Cardiac ventricle fibroblast (primary cell): ENCODE measurements around the gene DCDC2C. TPM values are rescaled to one million over a fixed set of nuclear protein-coding genes. Genes with fewer than 3 reads are reported as not detected.

ENCODE experiments used
- total RNA-seq: library from RNA; depleted of rRNA; stranded (reverse); fragments of >200 nt; gene quantifications from 2 replicates; pipeline ENCODE4 v1.2.3, GENCODE V29; 2015

Gene DCDC2C
- total RNA-seq: not detected in 2 replicates

GRCh38 chr2:3703236-3703756 is at the start of gene DCDC2C:
TSS of gene DCDC2C (plus strand) at chr2:3703575. CDS start at chr2:3703752, 177 bp downstream.

GRCh38 chr2:3657881-3658280 is 45.5 kb upstream of the DCDC2C start, which contains the start of gene ALLC:
TSS of gene ALLC (plus strand) at chr2:3658200. CDS start at chr2:3671158, 12,958 bp downstream.

Other genes with a start within 250 kb of the DCDC2C start
- gene ADI1, start 184.0 kb upstream of the DCDC2C start, total RNA-seq: 58.0 and 75.1 TPM in 2 replicates
- gene RNASEH1, start 145.2 kb upstream of the DCDC2C start, total RNA-seq: 16.5 and 19.3 TPM in 2 replicates
- 3,219 and 3,585 TPM in 2 replicates for gene RPS7, start 128.3 kb upstream of the DCDC2C start, total RNA-seq
- 8.2 and 13.2 TPM in 2 replicates for gene COLEC11, start 108.5 kb upstream of the DCDC2C start, total RNA-seq
- gene ALLC, start 45.4 kb upstream of the DCDC2C start, total RNA-seq: not detected in 2 replicates